Measurements from ENCODE around the gene FAM184B.
"Not testable (repeated sequence)": the region's sequence is repeated elsewhere in the genome, so short reads cannot be mapped to it uniquely, and the experiment has no call there.

FAM184B gene

DNA sequence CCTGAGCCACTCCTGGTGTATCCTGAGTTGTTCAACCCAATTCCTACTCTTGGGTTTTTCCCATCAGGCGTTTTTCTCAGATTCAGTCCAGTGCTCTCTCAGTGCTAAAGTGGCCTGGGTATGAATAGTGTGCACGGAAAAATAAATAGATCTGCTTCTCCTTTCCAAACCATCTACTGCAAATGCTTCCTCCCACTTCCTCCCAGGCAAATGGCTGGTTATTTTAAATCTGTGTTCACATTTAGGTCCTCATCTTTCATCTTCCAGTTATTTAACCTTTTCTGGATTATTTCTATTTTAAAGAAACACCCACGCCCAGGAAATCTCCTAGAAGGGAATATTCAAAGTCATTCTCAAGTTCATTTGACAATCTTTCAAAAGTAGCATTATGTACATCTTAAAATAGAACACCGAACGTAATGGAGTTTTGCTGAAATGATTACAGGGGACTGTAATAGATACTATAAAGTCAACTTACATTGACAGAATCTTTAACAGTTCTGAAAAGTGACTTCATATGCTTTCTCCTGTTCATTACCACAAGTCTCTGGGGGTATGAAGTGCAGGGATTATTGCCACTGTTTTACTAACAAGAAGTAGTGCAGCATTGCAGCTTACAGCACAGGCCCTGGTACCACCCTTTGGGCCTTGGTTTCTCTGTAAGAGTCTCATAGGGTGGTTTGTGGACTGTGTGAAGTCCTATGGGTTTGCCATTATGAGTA, 100.7 kb downstream of the FAM184B start:
- no peak for DNase-seq

- DNase-seq: peak; percentile 79
Measured at GRCh38 chr4:17670423-17670822, 111.0 kb downstream of the FAM184B start.

DNA sequence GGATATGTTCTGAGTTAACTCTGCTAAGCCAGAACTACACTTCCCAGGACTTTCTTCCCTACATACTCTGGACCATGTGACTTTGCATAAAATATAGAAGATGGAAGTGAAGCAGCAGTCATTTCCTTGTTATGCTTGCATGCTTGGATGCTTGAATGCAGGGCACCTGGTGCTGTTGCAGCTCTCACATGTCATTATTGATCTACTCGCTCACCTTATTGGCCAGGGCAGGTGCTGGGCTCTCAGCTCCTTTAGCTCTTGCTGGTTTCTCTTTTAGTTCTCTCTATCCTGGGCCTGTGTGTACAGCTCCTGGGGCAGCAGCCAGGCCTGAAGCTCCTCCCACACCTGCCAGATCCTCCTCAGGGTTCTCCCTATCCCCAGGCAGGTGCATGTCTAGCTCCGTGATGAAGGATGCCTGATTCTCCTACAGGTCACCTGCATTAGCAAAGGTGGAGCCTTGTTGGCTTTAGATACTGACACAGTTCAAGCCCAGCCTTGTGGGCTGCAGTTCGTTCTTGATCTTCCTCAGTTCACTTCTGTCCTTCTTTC, 113.7 kb downstream of the FAM184B start:
- no peak for DNase-seq

- DNase-seq: no peak
Measured at GRCh38 chr4:17667253-17667652, 114.2 kb downstream of the FAM184B start.

DNA sequence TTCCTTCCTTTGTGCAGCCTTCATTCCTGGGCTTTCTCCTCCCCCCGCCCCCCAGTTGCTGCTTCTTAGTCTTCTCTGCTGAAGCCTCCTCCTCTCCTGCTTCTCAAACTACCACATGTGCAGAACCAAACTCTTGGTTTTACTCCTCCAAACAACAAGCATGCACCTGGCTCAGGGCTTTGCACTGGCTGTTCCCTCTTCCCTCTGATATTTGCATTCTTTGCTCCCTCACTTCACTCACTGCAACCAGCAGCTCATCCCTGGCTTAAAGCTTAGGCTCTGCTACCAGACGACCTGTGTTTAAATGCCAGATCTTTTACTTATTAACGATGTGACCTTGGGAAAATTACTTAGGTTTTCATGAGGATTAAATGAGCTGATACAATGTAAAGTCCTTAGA, 115.6 kb downstream of the FAM184B start:
- DNase-seq: no peak

DNA sequence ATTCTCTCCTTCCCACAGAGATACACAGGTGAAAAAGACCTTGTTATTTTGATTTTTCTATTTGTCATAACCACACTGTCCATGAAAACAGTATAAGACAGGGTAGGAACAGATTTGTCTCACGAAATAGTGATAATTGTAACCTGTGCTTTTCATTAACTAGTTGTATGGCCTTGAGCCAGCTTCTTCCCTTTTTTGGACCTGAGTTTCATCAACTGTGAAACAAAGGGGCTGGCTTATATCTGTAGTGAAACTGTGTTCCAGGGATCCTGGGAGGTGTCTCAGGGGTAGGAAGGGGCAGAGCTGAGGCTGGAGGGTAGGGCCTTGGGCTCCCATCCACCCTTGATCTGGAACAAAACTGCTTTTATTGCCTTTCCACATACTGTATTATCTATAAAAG, 116.1 kb downstream of the FAM184B start:
- no peak for DNase-seq

- DNase-seq: peak; percentile 15
Measured at GRCh38 chr4:17664755-17665154, 116.7 kb downstream of the FAM184B start.

DNA sequence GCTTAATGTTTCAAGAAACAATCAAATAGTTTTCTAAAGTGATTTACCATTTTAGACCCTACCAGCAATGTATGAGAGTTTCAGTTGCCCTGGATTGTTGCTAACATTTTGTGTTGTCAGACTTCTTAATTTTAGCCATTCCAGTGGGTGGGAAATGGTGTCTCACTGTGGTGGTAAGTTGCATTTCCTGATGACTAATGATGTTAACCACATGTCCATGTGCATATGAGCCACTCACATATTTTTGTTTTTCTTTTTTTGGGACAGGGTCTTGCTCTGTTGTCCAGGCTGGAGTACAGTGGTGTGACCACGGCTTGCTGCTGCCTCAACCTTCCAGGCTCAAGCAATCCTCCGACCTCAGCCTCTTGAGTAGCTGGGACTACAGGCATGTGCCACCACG, 118.7 kb downstream of the FAM184B start:
- DNase-seq: no peak

GRCh38 chr4:17659196-17659595, 122.2 kb downstream of the FAM184B start:
- not testable (repeated sequence) for DNase-seq

DNA sequence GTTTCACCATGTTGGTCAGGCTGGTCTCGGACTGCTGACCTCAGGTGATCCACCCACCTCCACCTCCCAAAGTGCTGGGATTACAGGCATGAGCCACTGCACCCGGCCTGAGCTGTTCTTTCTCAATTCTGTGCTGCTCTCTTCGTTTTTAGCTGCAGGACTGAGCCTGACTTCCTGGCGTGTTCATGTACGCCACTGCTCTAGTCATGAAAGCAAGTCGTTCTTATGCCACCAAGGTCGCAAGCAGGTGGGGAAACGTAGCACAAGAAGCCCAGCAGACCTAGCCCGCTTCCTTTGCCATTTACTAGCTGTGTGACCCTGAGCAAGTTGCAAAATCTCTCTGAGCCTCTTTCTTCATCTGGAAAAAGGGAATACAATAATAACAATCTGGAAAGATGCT, 123.6 kb downstream of the FAM184B start:
- no peak for DNase-seq

DNA sequence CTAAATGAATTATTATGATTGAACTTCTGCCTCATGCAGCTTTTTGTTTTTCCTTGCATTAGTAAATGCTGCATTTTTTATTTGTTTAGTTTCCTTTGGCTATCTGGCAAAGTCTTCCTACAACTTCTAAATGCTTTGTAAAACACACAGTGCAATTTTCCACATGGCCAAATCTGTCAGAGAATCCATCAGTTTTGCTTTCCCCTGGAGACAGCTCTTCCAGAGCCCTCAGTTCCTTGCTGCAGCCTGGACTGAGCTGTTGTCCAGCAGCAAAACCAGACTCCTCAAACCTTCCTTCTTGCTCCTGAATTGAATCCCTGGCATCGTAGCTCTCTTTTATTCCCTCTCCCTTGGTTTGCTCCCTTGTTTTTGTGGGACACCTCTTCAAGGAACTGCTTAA, 124.3 kb downstream of the FAM184B start:
- no peak for DNase-seq

DNA sequence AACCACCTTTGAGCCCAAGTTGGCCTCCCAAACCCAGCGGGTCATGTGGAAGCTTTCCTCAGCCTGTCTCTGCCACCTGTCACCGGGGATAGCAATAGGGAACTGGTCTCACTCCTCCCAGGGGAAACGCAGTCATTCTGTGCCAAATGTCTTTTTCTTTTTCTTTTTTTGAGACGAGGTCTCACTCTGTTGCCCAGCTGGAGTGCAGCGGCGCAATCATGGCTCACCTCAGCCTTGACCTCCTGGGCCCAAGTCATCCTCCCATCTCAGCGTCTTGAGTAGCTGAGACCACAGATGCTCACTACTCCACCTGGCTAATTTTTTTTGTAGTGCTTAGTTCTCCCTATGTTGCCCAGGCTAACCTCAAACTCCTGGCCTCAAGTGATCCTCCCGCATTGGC, 126.7 kb downstream of the FAM184B start:
- DNase-seq: no peak

GRCh38 chr4:17650406-17650805, 131.0 kb downstream of the FAM184B start:
- no peak for DNase-seq

DNA sequence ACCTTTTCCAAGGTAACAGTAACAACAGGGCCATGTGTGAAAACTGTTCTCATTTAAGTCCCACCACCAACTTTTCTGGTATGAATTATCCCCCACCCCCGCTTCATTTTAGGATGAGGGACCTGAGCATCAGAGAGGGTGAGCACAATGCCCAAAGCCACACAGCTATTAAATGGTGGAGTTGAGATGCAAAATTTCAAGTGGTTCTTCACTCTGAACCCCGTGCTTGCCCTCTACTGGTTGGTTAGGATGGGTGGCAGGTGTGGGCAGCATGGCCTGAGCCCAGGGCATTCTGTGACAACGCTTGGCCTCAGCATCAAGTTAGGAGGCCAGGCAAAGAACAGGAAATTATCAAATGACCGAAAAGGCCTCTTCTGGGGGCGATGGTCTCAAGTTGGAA, 133.5 kb downstream of the FAM184B start:
- peak; percentile 27 for DNase-seq

DNA sequence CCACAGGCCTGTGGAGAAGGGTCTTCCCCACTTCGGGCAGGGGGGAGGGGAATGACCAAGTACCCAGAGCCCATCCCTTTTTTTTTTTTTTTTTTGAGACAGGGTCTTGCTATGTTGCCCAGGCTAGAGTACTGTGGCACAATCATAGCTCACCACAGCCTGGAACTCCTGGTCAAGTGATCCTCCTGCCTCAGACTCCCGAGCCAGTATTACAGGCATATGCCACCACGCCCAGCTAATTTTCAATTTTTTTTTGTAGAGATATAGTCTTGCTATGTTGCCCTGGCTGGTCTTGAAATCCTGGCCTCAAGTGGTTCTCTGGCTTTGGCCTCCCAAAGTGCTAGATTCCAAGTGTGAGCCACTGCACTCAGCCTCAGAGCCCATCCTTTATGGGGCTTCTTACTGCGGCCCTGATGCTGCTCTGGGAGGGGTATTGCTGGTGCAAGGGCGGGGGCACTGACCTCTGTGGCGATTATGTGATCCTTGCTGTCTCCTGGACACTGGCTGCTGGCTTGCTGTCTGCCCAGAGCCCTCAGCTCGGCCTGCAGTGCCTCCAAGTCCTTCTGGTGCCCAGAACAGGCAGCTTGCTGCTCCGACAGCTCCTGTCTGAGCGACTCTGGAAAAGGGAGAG, 134.1 kb downstream of the FAM184B start:
- no peak for DNase-seq

GRCh38 chr4:17646693-17647092, 134.7 kb downstream of the FAM184B start:
- no peak for DNase-seq

GRCh38 chr4:17642398-17642783, 139.0 kb downstream of the FAM184B start:
- no peak for DNase-seq

GRCh38 chr4:17639136-17639535, 142.3 kb downstream of the FAM184B start:
- no peak for DNase-seq

- peak; percentile 86 for DNase-seq
Measured at GRCh38 chr4:17636696-17637622, 144.5 kb downstream of the FAM184B start.

- no peak for DNase-seq
Measured at GRCh38 chr4:17636341-17636695, 145.1 kb downstream of the FAM184B start.

DNA sequence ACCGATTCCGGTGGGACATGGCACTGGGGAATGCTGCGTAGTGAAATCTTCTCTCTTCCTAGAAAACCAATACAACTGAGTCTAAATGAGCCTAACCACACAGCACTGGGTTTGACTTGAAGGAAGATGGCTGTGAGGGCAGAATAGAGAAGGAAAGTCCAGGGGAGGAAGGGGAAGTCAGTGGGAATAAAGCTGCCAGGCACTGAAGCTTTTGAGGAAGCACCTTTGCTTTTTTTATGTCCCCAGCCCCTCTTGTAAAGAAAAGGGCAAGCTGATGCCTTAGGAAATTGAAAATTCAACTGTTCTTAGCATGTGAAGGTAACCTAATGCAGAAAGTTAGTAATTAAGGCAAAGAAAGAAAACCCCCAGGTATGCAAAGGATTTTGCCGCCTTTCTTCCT, 146.4 kb downstream of the FAM184B start:
- no peak for DNase-seq

GRCh38 chr4:17633600-17633999, 147.8 kb downstream of the FAM184B start:
- DNase-seq: no peak

- no peak for DNase-seq
Measured at GRCh38 chr4:17630228-17630627, 151.2 kb downstream of the FAM184B start.

DNA sequence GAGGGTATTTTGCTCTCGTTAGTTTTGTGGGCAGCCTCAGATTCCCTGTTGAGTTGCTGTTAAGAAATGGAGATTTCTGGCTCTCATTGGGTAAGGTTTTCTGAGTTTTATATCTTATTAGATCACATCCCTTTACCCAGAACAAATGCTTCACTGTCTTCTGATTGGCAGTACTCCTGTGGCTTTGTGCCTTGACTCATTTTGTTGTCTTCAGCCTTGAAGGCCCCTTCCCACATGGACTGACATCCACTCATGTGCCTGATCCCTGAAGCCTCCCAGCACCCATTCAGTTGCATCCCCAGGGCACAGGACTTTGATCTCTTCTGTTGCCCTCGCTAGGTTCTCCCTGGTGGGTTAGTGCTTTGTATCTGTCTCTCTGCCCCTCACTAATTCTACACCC, 156.6 kb downstream of the FAM184B start:
- no peak for DNase-seq

Measured in hematopoietic multipotent progenitor cell treated with erythropoietin and hydrocortisone succinate and interleukin-3 and kit ligand, for 6 days (in vitro differentiated cells).